Upper lobe of left lung (tissue), 6 donors: ENCODE measurements around the gene BLMH. TPM values are rescaled to one million over a fixed set of nuclear protein-coding genes. Genes with fewer than 3 reads are reported as not detected.
"Not testable (repeated sequence)": the region's sequence is repeated elsewhere in the genome, so short reads cannot be mapped to it uniquely, and the experiment has no call there.

ENCODE experiments used
- ATAC-seq, 2 donors: fragments of 200-7000 bp; cut with Tn5 transposase; one replicate each; pipeline ENCODE4 v1.9.1; 2022; ENCODE audit warnings: mild to moderate bottlenecking in 2 of 2, moderate library complexity in 2 of 2; ENCODE audit not compliant: low FRiP score in 2 of 2
- DNase-seq, 2 donors: peaks; one replicate each; pipeline ENCODE4 v3.0.0-alpha.2; 2019 to 2020
- H3K27ac ChIP-seq, 4 donors: fragments of 200-600 bp; sonication (generic); one replicate each; pipeline ENCODE4 v1.5.1; 2016 to 2019
- H3K27me3 ChIP-seq, 4 donors: fragments of 200-600 bp; sonication (generic); one replicate each; pipeline ENCODE4 v1.5.1; 2017 to 2019
- H3K36me3 ChIP-seq, 4 donors: fragments of 200-600 bp; sonication (generic); one replicate each; pipeline ENCODE4 v1.5.1; 2016 to 2019
- H3K4me1 ChIP-seq, 4 donors: fragments of 200-600 bp; sonication (generic); one replicate each; pipeline ENCODE4 v1.5.1; 2018 to 2019
- H3K4me3 ChIP-seq, 4 donors: fragments of 200-600 bp; sonication (generic); one replicate each; pipeline ENCODE4 v1.5.1; 2017 to 2019; ENCODE audit warnings: mild to moderate bottlenecking in 2 of 4, moderate library complexity in 1 of 4
- H3K9me3 ChIP-seq, 4 donors: fragments of 200-600 bp; sonication (generic); one replicate each; pipeline ENCODE4 v1.5.1; 2018 to 2019
- CTCF ChIP-seq, 6 experiments: fragments of 450-650 bp in 4 of 6; fragments of 200-600 bp in 2 of 6; sonication (generic) in 2 of 6; IDR thresholded peaks; one replicate each; pipeline ENCODE4 v1.5.1; 2016 to 2019; ENCODE audit warnings: antibody characterized with exemption in 6 of 6
- EP300 ChIP-seq, 4 donors: sonication (generic); formaldehyde crosslinking; IDR thresholded peaks; one replicate each; pipeline ENCODE4 v1.5.1; 2017; ENCODE audit warnings: antibody characterized with exemption in 4 of 4, control low read depth in 2 of 4
- POLR2A ChIP-seq, 4 donors: fragments of 450-650 bp; IDR thresholded peaks; one replicate each; pipeline ENCODE4 v1.5.1; 2016 to 2017; ENCODE audit warnings: antibody characterized with exemption in 4 of 4, mild to moderate bottlenecking in 2 of 4
- POLR2AphosphoS5 ChIP-seq, 2 donors: sonication (generic); formaldehyde crosslinking; IDR thresholded peaks; one replicate each; pipeline ENCODE4 v1.5.1; 2017; ENCODE audit warnings: antibody characterized with exemption in 2 of 2
- WGBS, 2 donors: methylation state at CpG; one replicate each; pipeline ENCODE4 v1.1.5; 2017 to 2018; 5-methylcytosine and 5-hydroxymethylcytosine counted together
- small RNA-seq, 4 donors: library from RNA; depleted of rRNA; stranded (forward); fragments of <200 nt; gene quantifications; one replicate each; pipeline ENCODE3, GENCODE V24; 2016
- total RNA-seq, 6 donors: library from RNA; depleted of rRNA in 4 of 6; stranded (reverse); fragments of >200 nt in 4 of 6; gene quantifications; one replicate each; pipeline versions ENCODE4 v1.1.0 to v1.2.1, GENCODE V29; 2016 to 2021
- donor health status: DM: no; HTN: no; CAD: no; lungs with moderate emphysema.
- donor health status: DM: no; HTN: yes; CAD: no; lungs with severe emphysema.

BLMH gene
- total RNA-seq, 6 donors from 2014 or later, result 16.4 to 33.6 (median 22.4) TPM

DNA sequence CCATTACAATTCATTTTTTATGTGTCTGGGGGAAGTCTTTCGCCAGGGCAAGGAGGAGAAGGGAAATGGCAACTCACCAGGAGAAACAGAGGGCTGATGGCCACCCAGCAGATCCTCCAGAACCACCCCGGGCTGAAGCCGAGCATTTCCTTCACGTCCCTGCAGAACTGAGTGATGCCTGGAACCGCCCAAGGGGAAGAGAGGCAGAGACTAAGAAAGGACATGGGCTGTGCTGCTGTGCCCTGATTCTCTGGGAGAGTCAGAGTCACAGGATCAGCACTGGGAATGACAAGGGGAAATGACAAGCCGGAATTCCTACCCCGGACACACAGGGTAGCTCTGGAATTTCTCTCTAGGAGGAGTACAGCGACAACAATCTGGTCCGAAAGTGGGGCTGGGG lies 84.1 kb downstream of the BLMH start:
- Histone ChIP-seq H3K4me3 (no peak overlapping the region), H3K36me3 (peaks cover 0 to 18% (median 0%) of the 10 kb centered on the region in 4 donors), H3K27me3 (no peaks in the 10 kb centered on the region), H3K4me1 (peaks cover 0 to 9% (median 1%) of the 10 kb centered on the region in 4 donors), H3K27ac (peak overlapping the region in 2 of 4 donors; percentile 31 to 68), H3K9me3 (no peaks in the 10 kb centered on the region)
- TF ChIP-seq CTCF (IDR thresholded peaks at IDR 0.05) (no peak), EP300 (IDR thresholded peaks at IDR 0.05) (no peak), POLR2AphosphoS5 (IDR thresholded peaks at IDR 0.05) (no peak), POLR2A (IDR thresholded peaks at IDR 0.05) (no peak)
- ATAC-seq, result no peak
- DNase-seq, result no peak
- whole genome bisulfite sequencing, 2 donors, result 62 to 79% methylated on average over 9 of the region's 9 CpGs

- peak overlapping the region in 1 of 4 donors; percentile 44 for H3K27ac ChIP-seq
- H3K9me3 ChIP-seq, result no peaks in the 10 kb centered on the region
- TF ChIP-seq POLR2AphosphoS5 (IDR thresholded peaks at IDR 0.05), result no peak
- no peak for TF ChIP-seq EP300 (IDR thresholded peaks at IDR 0.05)
- TF ChIP-seq CTCF (IDR thresholded peaks at IDR 0.05), result no peak
- TF ChIP-seq POLR2A (IDR thresholded peaks at IDR 0.05), result no peak
- peak in 1 of 2 donors; percentile 28 for ATAC-seq
- 66 to 70% methylated on average over 6 of the region's 6 CpGs for WGBS, 2 donors
- no peak for DNase-seq
- no peaks in the 10 kb centered on the region for H3K27me3 ChIP-seq
- no peak overlapping the region for H3K4me3 ChIP-seq
- H3K36me3 ChIP-seq, result peaks cover 0 to 14% (median 3%) of the 10 kb centered on the region in 4 donors
- H3K4me1 ChIP-seq, result peaks cover 0 to 9% (median 1%) of the 10 kb centered on the region in 4 donors
Observed at GRCh38 chr17:30203471-30203981, 88.2 kb downstream of the BLMH start.

DNA sequence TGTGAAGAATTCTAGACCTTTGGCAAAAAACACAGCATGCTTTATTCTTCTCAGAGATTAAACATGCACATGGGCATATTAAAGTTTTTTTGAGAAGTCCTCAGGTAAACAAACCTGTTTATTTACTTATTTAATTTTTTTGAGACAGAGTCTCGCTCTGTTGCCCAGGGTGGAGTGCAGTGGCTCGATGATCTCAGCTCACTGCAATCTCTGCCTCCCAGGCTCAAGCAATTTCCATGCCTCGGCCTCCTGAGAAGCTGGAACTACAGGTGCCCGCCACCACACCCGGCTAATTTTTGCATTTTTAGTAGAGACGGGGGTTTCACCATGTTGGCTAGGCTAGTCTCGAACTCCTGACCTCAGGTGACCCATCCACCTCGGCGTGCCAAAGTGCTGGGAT lies 91.1 kb downstream of the BLMH start:
- 92 to 99% methylated on average over 6 to 8 of the region's 9 CpGs for WGBS, 2 donors
- H3K27ac ChIP-seq, H3K4me3 ChIP-seq, ATAC-seq, H3K9me3 ChIP-seq, H3K27me3 ChIP-seq, H3K4me1 ChIP-seq, DNase-seq: not testable (repeated sequence)
- H3K36me3 ChIP-seq, result peaks cover 0 to 11% (median 5%) of the 10 kb centered on the region in 4 donors

- H3K4me3 ChIP-seq, result no peak overlapping the region
- no peaks in the 10 kb centered on the region for H3K27me3 ChIP-seq
- no peaks in the 10 kb centered on the region for H3K9me3 ChIP-seq
- H3K36me3 ChIP-seq, result peaks cover 0 to 11% (median 5%) of the 10 kb centered on the region in 4 donors
- no peak for ATAC-seq
- H3K27ac ChIP-seq, result no peak overlapping the region
- no peak for DNase-seq
- 72 to 84% methylated on average over 10 of the region's 10 CpGs for WGBS, 2 donors
- peaks cover 0 to 9% (median 1%) of the 10 kb centered on the region in 4 donors for H3K4me1 ChIP-seq
- TF ChIP-seq POLR2A (IDR thresholded peaks at IDR 0.05) (no peak), POLR2AphosphoS5 (IDR thresholded peaks at IDR 0.05) (no peak), EP300 (IDR thresholded peaks at IDR 0.05) (no peak), CTCF (IDR thresholded peaks at IDR 0.05) (no peak)
Observed at GRCh38 chr17:30200106-30200505, 91.6 kb downstream of the BLMH start.

DNA sequence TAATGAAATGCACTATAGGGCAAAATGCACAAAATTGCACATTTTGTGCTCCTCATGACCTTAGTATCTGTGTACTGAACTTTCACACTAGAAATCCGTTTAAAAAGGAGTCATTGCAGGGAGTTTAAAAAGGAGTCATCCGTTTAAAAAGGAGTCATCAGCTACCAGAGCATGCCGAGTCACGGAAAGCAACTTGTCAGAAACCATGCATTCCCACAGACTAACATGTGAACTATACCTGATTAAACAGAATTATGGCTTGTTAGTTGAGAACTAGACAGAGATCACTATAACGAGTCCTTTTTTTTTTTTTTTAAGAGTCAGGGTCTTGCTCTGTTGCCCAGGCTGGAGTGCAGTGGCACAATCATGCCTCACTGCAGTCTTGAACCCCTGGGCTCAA lies 92.1 kb downstream of the BLMH start:
- DNase-seq (no peak), ATAC-seq (no peak)
- WGBS, 2 donors, result 77 to 82% methylated on average over 5 of the region's 5 CpGs
- no peak overlapping the region for H3K4me3 ChIP-seq
- peaks cover 0 to 11% (median 5%) of the 10 kb centered on the region in 4 donors for H3K36me3 ChIP-seq
- no peaks in the 10 kb centered on the region for H3K9me3 ChIP-seq
- H3K4me1 ChIP-seq, result peaks cover 0 to 6% (median under 1%) of the 10 kb centered on the region in 4 donors
- H3K27ac ChIP-seq, result no peak overlapping the region
- TF ChIP-seq POLR2A (IDR thresholded peaks at IDR 0.05) (no peak), POLR2AphosphoS5 (IDR thresholded peaks at IDR 0.05) (no peak), EP300 (IDR thresholded peaks at IDR 0.05) (no peak), CTCF (IDR thresholded peaks at IDR 0.05) (no peak)
- no peaks in the 10 kb centered on the region for H3K27me3 ChIP-seq

Small RNA genes within 50 kb of the gene (small RNA-seq; reads per million reads assigned to genes)
- gene RF00154 (27.1 to 40.0 (median 31.1) reads per million in 4 donors), gene RNU6-1267P (0 reads per million in 4 donors)

Other genes with a start within 250 kb of the BLMH start
- 10 to 100 TPM; 23.1 to 78.6 (median 32.7) TPM for gene NSRP1, start 175.1 kb downstream of the BLMH start, total RNA-seq
- 100 to 1,000 TPM in 2 of 6 donors, 10 to 100 TPM in 4; 14.7 to 289 (median 44.8) TPM for gene SLC6A4, start 56.2 kb downstream of the BLMH start, total RNA-seq
- not detected for gene TMIGD1, start 42.1 kb upstream of the BLMH start, total RNA-seq
- 100 to 1,000 TPM in 4 of 6 donors, 10 to 100 TPM in 2; 49.4 to 132 (median 104) TPM for gene CPD, start 87.0 kb upstream of the BLMH start, total RNA-seq
- 10 to 100 TPM; 19.9 to 48.8 (median 37.0) TPM for gene GOSR1, start 185.5 kb upstream of the BLMH start, total RNA-seq